SH-SY5Y (cell line): ENCODE results near the gene GGN.

Experiments
- GATA2 ChIP-seq: IDR thresholded peaks from 2 replicates; pipeline ENCODE4 v1.6.1; 2011; ENCODE audit warnings: mild to moderate bottlenecking, low read depth, low read length
- GATA3 ChIP-seq: IDR thresholded peaks from 2 replicates; pipeline ENCODE4 v1.6.1; 2011; ENCODE audit warnings: low read depth, mild to moderate bottlenecking, low read length, moderate library complexity

DNA sequence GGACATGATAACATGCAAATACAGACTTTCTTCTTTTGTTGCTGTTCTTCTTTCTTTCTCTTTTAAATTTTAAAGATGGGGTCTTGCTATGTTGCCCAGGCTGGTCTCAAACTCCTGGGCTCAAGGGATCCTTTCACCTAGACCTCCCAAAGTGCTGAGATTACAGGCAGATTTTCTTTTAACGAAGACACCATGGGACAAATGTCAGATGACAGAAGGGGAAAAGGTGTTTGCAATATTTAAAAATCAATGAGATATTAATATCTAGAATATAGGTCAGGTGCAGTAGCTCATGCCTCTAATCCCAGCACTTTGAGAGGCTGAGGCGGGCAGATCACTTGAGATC lies 42.0 kb upstream of the GGN start:
- no peak for TF ChIP-seq GATA3
- TF ChIP-seq GATA2: no peak
